Endodermal cell (in vitro differentiated cells): Measurements from ENCODE around the gene PPP1CA. TPM values are rescaled to one million over a fixed set of nuclear protein-coding genes. Genes with fewer than 3 reads are reported as not detected.

Source experiments
- DNase-seq: peaks from one replicate; pipeline ENCODE4 v3.0.0-alpha.2; 2017
- H3K27ac ChIP-seq: 2 replicates; pipeline ENCODE4 v1.5.1; 2013; ENCODE audit warnings: mild to moderate bottlenecking, low read depth, low read length, moderate library complexity
- H3K27me3 ChIP-seq: 2 replicates; pipeline ENCODE4 v1.6.1; 2013; ENCODE audit warnings: mild to moderate bottlenecking, low read length, moderate library complexity; ENCODE audit not compliant: insufficient read depth, control insufficient read depth, poor library complexity, severe bottlenecking
- H3K36me3 ChIP-seq: 2 replicates; pipeline ENCODE4 v1.7.0; 2013; ENCODE audit warnings: mild to moderate bottlenecking, low read length, moderate library complexity; ENCODE audit not compliant: control insufficient read depth, insufficient read depth
- H3K4me1 ChIP-seq: one replicate; pipeline ENCODE4 v1.7.0; 2013; ENCODE audit warnings: low read length; ENCODE audit not compliant: control insufficient read depth, insufficient read depth
- H3K4me3 ChIP-seq: 2 replicates; pipeline ENCODE4 v1.5.1; 2013; ENCODE audit warnings: mild to moderate bottlenecking, low read length, moderate library complexity
- H3K9ac ChIP-seq: 2 replicates; pipeline ENCODE4 v1.6.1; 2013; ENCODE audit warnings: mild to moderate bottlenecking, low read length, moderate library complexity; ENCODE audit not compliant: poor library complexity, severe bottlenecking; ENCODE audit errors: extremely low read depth
- H3K9me3 ChIP-seq: 2 replicates; pipeline ENCODE4 v1.6.1; 2013; ENCODE audit warnings: mild to moderate bottlenecking, low read length, moderate library complexity; ENCODE audit not compliant: control insufficient read depth
- H3K27ac Mint-ChIP-seq: 2 replicates; pipeline ENCODE4 v1.8.0; 2020; ENCODE audit warnings: mixed read lengths
- H3K27me3 Mint-ChIP-seq: 2 replicates; pipeline ENCODE4 v1.8.0; 2021; ENCODE audit warnings: mild to moderate bottlenecking, mixed read lengths; ENCODE audit not compliant: insufficient read depth
- H3K36me3 Mint-ChIP-seq: 2 replicates; pipeline ENCODE4 v1.8.0; 2020; ENCODE audit warnings: low read depth, mixed read lengths
- H3K4me1 Mint-ChIP-seq: 2 replicates; pipeline ENCODE4 v1.8.0; 2020; ENCODE audit warnings: mixed read lengths
- H3K4me3 Mint-ChIP-seq: 2 replicates; pipeline ENCODE4 v1.8.0; 2020; ENCODE audit warnings: mild to moderate bottlenecking, moderate library complexity, mixed read lengths
- H3K9me3 Mint-ChIP-seq: 2 replicates; pipeline ENCODE4 v1.8.0; 2020; ENCODE audit warnings: mild to moderate bottlenecking, mixed read lengths
- CTCF ChIP-seq: fragments of 200-600 bp; sonication (generic); conservative IDR thresholded peaks from 2 replicates; pipeline ENCODE4 v1.5.0; 2021; ENCODE audit warnings: antibody characterized with exemption, mild to moderate bottlenecking
- WGBS, 2 experiments: methylation state at CpG; one replicate each; pipeline versions ENCODE4 v1.1.5 to v1.1.7; 2013; ENCODE audit warnings: missing lambda C conversion rate in 2 of 2, mixed read lengths in 1 of 2; ENCODE audit not compliant: insufficient coverage in 1 of 2, insufficient read length in 1 of 2; 5-methylcytosine and 5-hydroxymethylcytosine counted together
- total RNA-seq, 2 donors: library from RNA; stranded (reverse); fragmentation: NEBNext Ultra II Directional in 1 of 2; extraction: Animal tissue kit (Norgen Biotek cat#: 25700) in 1 of 2; gene quantifications; 2 replicates in 1 of 2; 3 replicates in 1 of 2; pipeline ENCODE4 v1.2.1, GENCODE V29; 2021

Gene PPP1CA
- total RNA-seq, 2 donors from 2014 or later: 182 to 212 TPM

GRCh38 chr11:67387069-67387468 lies 14.6 kb downstream of the PPP1CA start:
- H3K27me3 ChIP-seq: peaks cover 9% of the 10 kb centered on the region
- no peaks in the 10 kb centered on the region for H3K4me1 ChIP-seq
- no peaks in the 10 kb centered on the region for H3K9me3 ChIP-seq
- Mint-ChIP-seq H3K36me3 (no peaks in the 10 kb centered on the region), H3K4me1 (peaks cover 20% of the 10 kb centered on the region), H3K27me3 (peaks cover 19% of the 10 kb centered on the region), H3K4me3 (no peak overlapping the region), H3K9me3 (no peaks in the 10 kb centered on the region), H3K27ac (no peak overlapping the region)
- 53 to 61% methylated on average over 5 to 9 of the region's 9 CpGs for WGBS, 2 experiments
- no peak overlapping the region for H3K9ac ChIP-seq
- no peak overlapping the region for H3K4me3 ChIP-seq
- DNase-seq: peak; percentile 58
- TF ChIP-seq CTCF: no peak
- no peaks in the 10 kb centered on the region for H3K36me3 ChIP-seq
- no peak overlapping the region for H3K27ac ChIP-seq

GRCh38 chr11:67384851-67385366 lies 16.7 kb downstream of the PPP1CA start:
- Mint-ChIP-seq H3K9me3 (no peaks in the 10 kb centered on the region), H3K27ac (no peak overlapping the region), H3K27me3 (peaks cover 30% of the 10 kb centered on the region), H3K4me3 (no peak overlapping the region), H3K36me3 (no peaks in the 10 kb centered on the region), H3K4me1 (peaks cover 20% of the 10 kb centered on the region)
- 89 to 100% methylated on average over 3 of the region's 3 CpGs for WGBS, 2 experiments
- H3K4me1 ChIP-seq: no peaks in the 10 kb centered on the region
- H3K9ac ChIP-seq: no peak overlapping the region
- H3K27ac ChIP-seq: no peak overlapping the region
- peaks cover 9% of the 10 kb centered on the region for H3K27me3 ChIP-seq
- DNase-seq: no peak
- no peaks in the 10 kb centered on the region for H3K36me3 ChIP-seq
- no peaks in the 10 kb centered on the region for H3K9me3 ChIP-seq
- no peak for TF ChIP-seq CTCF
- no peak overlapping the region for H3K4me3 ChIP-seq

- Mint-ChIP-seq H3K27me3 (peaks cover 44% of the 10 kb centered on the region), H3K27ac (no peak overlapping the region), H3K36me3 (no peaks in the 10 kb centered on the region), H3K4me3 (no peak overlapping the region), H3K4me1 (peaks cover 10% of the 10 kb centered on the region), H3K9me3 (no peaks in the 10 kb centered on the region)
- Histone ChIP-seq H3K9me3 (no peaks in the 10 kb centered on the region), H3K27me3 (peaks cover 9% of the 10 kb centered on the region), H3K36me3 (no peaks in the 10 kb centered on the region), H3K4me3 (no peak overlapping the region), H3K27ac (no peak overlapping the region), H3K4me1 (no peaks in the 10 kb centered on the region), H3K9ac (no peak overlapping the region)
- 47 to 50% methylated on average over 15 to 16 of the region's 16 CpGs for WGBS, 2 experiments
- peak; percentile 95 for DNase-seq
- TF ChIP-seq CTCF: peak; percentile 98
Observed at GRCh38 chr11:67382276-67383136, 19.2 kb downstream of the PPP1CA start.
